HG03064 (cell line): ENCODE data around the gene CEP135.
"Not testable (repeated sequence)": the region's sequence is repeated elsewhere in the genome, so short reads cannot be mapped to it uniquely, and the experiment has no call there.

Experiments used
- ATAC-seq: cut with Tn5 transposase; IDR thresholded peaks from one replicate; pipeline ENCODE4 v1.9.1; 2021; ENCODE audit warnings: low read depth; ENCODE audit not compliant: unreplicated experiment

Gene CEP135

GRCh38 chr4:55941881-55942396 is 6.8 kb upstream of the CEP135 start:
- ATAC-seq = no peak

GRCh38 chr4:55947254-55947882 is 1.4 kb upstream of the CEP135 start:
- ATAC-seq = peak; percentile 35

GRCh38 chr4:55947912-55948725 is 626 bp upstream of the CEP135 start:
- ATAC-seq = peak; percentile 0

- ATAC-seq = no peak
These were observed 697 bp downstream of the CEP135 start for GRCh38 chr4:55949482-55949802.

GRCh38 chr4:55951191-55951922 is 2.6 kb downstream of the CEP135 start:
- ATAC-seq = no peak

- ATAC-seq = no peak
These were observed 7.0 kb downstream of the CEP135 start for GRCh38 chr4:55955710-55956109.

GRCh38 chr4:55959655-55960054 is 10.9 kb downstream of the CEP135 start:
- ATAC-seq = no peak

GRCh38 chr4:55964046-55964445 is 15.3 kb downstream of the CEP135 start:
- no peak for ATAC-seq

- ATAC-seq = no peak
These were observed 16.8 kb downstream of the CEP135 start for GRCh38 chr4:55965585-55965984.

GRCh38 chr4:55966324-55966723 is 17.6 kb downstream of the CEP135 start:
- ATAC-seq = not testable (repeated sequence)

- no peak for ATAC-seq
These were observed 18.6 kb downstream of the CEP135 start for GRCh38 chr4:55967376-55967775.

GRCh38 chr4:55973650-55974049 is 24.9 kb downstream of the CEP135 start:
- ATAC-seq = no peak

GRCh38 chr4:55977811-55978210 is 29.1 kb downstream of the CEP135 start:
- no peak for ATAC-seq

- ATAC-seq = no peak
These were observed 30.8 kb downstream of the CEP135 start for GRCh38 chr4:55979562-55979961.

GRCh38 chr4:55980725-55981124 is 32.0 kb downstream of the CEP135 start:
- ATAC-seq = no peak

- ATAC-seq = no peak
These were observed 34.2 kb downstream of the CEP135 start for GRCh38 chr4:55982976-55983375.

GRCh38 chr4:55989766-55990165 is 41.0 kb downstream of the CEP135 start:
- no peak for ATAC-seq

GRCh38 chr4:55993994-55994663 is 45.4 kb downstream of the CEP135 start:
- ATAC-seq = peak; percentile 72

GRCh38 chr4:55996646-55997045 is 47.9 kb downstream of the CEP135 start:
- no peak for ATAC-seq

- ATAC-seq = no peak
These were observed 54.9 kb downstream of the CEP135 start for GRCh38 chr4:56003606-56004005.

- ATAC-seq = no peak
These were observed 55.5 kb downstream of the CEP135 start for GRCh38 chr4:56004235-56004634.
